Measurements from ENCODE around the gene NPR1. TPM values are rescaled to one million over a fixed set of nuclear protein-coding genes. Genes with fewer than 3 reads are reported as not detected.

Gene NPR1
- polyA plus RNA-seq, 2 of the 4 experiments (the other 2 are of a cell fraction) = 0.39 to 1.9 TPM

DNA sequence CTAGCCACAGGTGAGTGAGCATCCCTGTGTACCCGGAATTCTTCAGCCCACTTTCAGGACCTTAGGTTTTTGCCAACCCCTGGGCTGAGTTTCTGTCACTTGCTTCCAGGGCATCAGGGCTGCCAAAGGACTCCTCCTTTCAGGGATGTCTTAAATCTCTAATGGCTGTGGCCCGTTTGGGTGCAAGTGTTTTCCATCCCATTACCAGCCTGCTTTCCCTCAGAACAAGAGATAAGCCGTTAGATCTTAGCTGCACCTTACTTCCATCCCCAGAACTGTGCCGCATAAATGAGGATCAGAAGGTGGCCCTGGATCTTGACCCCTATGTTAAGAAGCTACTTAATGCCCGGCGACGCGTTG lies 19.3 kb upstream of the NPR1 start:
- H3K4me2 ChIP-seq = peak overlapping the region; percentile 89
- TF ChIP-seq, protein P1, sequence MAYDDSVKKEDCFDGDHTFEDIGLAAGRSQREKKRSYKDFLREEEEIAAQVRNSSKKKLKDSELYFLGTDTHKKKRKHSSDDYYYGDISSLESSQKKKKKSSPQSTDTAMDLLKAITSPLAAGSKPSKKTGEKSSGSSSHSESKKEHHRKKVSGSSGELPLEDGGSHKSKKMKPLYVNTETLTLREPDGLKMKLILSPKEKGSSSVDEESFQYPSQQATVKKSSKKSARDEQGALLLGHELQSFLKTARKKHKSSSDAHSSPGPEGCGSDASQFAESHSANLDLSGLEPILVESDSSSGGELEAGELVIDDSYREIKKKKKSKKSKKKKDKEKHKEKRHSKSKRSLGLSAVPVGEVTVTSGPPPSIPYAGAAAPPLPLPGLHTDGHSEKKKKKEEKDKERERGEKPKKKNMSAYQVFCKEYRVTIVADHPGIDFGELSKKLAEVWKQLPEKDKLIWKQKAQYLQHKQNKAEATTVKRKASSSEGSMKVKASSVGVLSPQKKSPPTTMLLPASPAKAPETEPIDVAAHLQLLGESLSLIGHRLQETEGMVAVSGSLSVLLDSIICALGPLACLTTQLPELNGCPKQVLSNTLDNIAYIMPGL (CRISPR knock-in tag; IDR thresholded peaks at IDR 0.05; ENCODE audit: borderline replicate concordance) = no peak
- TF ChIP-seq MYC (IDR thresholded peaks at IDR 0.05; ENCODE audit: borderline replicate concordance, low read length) (no peak), KDM5A (IDR thresholded peaks at IDR 0.05) (no peak), FOXS1 (CRISPR knock-in tag; IDR thresholded peaks at IDR 0.05) (no peak), KDM1A (IDR thresholded peaks at IDR 0.05; ENCODE audit: low read depth) (no peak), NFE2L2 (conservative IDR thresholded peaks at IDR 0.05; ENCODE audit: low read length) (no peak), HDAC2 (IDR thresholded peaks at IDR 0.05) (no peak), CBX8 (IDR thresholded peaks at IDR 0.05) (no peak)
- TF ChIP-seq, protein P2, sequence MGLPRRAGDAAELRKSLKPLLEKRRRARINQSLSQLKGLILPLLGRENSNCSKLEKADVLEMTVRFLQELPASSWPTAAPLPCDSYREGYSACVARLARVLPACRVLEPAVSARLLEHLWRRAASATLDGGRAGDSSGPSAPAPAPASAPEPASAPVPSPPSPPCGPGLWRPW (IDR thresholded peaks at IDR 0.05) = no peak
- peaks cover 12% of the 10 kb centered on the region; the same call in 2 of the 3 replicates for H3K4me1 ChIP-seq
- H3K9me3 ChIP-seq = no peaks in the 10 kb centered on the region
- ATAC-seq = peak; percentile 5 to 6; a peak in 4 of 6 replicates
- DNase-seq (ENCODE audit: low read depth in 1 of 2, low spot score in 1 of 2) = no peak
- WGBS (ENCODE audit: missing lambda C conversion rate) = 44% methylated on average over 8 of the region's 8 CpGs
- ChIA-PET CTCF (interaction anchor here (0.7 to 2.1 kb wide), 10 partner anchors 9 to 307 kb away, joined by 3 to 14 read pairs (median 4); partner anchors contain the start of gene S100A13), POLR2A (interaction anchor here (0.8 to 1.6 kb wide), 5 partner anchors 11 to 331 kb away, joined by 3 to 4 read pairs (median 4); partner anchors contain the start of genes CHTOP, CREB3L4 and S100A6)
- no peak for FAIRE-seq
- peak overlapping the region; percentile 86 to 94 for H3K27ac ChIP-seq
- peak overlapping the region; percentile 69 for H3K4me3 ChIP-seq

DNA sequence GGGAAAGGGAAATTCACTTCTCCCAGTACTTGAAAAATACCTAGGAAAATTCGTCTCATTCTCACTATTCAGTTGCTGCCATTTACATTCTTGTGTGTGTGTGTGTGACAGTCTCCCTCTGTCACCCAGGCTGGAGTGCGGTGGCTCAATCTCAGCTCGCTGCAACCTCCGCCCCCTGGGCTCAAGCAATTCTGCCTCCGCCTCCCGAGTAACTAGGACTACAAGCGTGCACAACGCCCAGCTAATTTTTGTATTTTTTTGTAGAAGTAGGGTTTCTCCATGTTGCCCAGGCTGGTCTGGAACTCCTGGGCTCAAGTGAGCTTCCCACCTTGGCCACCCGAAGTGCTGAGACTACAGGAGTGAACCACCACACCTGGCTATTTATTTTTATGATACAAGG lies 18.8 kb upstream of the NPR1 start:
- ChIA-PET CTCF (interaction anchor here (0.6 to 2.1 kb wide), 9 partner anchors 10 to 688 kb away, joined by 3 to 14 read pairs (median 5); partner anchors contain the start of gene S100A13), POLR2A (interaction anchor here (1.0 to 1.6 kb wide), 3 partner anchors 26 to 331 kb away, joined by 3 to 4 read pairs (median 4); partner anchors contain the start of genes CHTOP and S100A6)
- no peak for DNase-seq (ENCODE audit: low read depth in 1 of 2, low spot score in 1 of 2)
- Histone ChIP-seq H3K27ac (no peak overlapping the region), H3K4me1 (peaks cover 12% of the 10 kb centered on the region; the same call in 2 of the 3 replicates), H3K9me3 (no peaks in the 10 kb centered on the region), H3K4me3 (peak overlapping the region; percentile 69), H3K4me2 (peak overlapping the region; percentile 89)
- no peak for TF ChIP-seq MYC (IDR thresholded peaks at IDR 0.05; ENCODE audit: borderline replicate concordance, low read length)
- TF ChIP-seq, protein P3, sequence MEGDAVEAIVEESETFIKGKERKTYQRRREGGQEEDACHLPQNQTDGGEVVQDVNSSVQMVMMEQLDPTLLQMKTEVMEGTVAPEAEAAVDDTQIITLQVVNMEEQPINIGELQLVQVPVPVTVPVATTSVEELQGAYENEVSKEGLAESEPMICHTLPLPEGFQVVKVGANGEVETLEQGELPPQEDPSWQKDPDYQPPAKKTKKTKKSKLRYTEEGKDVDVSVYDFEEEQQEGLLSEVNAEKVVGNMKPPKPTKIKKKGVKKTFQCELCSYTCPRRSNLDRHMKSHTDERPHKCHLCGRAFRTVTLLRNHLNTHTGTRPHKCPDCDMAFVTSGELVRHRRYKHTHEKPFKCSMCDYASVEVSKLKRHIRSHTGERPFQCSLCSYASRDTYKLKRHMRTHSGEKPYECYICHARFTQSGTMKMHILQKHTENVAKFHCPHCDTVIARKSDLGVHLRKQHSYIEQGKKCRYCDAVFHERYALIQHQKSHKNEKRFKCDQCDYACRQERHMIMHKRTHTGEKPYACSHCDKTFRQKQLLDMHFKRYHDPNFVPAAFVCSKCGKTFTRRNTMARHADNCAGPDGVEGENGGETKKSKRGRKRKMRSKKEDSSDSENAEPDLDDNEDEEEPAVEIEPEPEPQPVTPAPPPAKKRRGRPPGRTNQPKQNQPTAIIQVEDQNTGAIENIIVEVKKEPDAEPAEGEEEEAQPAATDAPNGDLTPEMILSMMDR (IDR thresholded peaks at IDR 0.05) = no peak
- TF ChIP-seq, protein P4, sequence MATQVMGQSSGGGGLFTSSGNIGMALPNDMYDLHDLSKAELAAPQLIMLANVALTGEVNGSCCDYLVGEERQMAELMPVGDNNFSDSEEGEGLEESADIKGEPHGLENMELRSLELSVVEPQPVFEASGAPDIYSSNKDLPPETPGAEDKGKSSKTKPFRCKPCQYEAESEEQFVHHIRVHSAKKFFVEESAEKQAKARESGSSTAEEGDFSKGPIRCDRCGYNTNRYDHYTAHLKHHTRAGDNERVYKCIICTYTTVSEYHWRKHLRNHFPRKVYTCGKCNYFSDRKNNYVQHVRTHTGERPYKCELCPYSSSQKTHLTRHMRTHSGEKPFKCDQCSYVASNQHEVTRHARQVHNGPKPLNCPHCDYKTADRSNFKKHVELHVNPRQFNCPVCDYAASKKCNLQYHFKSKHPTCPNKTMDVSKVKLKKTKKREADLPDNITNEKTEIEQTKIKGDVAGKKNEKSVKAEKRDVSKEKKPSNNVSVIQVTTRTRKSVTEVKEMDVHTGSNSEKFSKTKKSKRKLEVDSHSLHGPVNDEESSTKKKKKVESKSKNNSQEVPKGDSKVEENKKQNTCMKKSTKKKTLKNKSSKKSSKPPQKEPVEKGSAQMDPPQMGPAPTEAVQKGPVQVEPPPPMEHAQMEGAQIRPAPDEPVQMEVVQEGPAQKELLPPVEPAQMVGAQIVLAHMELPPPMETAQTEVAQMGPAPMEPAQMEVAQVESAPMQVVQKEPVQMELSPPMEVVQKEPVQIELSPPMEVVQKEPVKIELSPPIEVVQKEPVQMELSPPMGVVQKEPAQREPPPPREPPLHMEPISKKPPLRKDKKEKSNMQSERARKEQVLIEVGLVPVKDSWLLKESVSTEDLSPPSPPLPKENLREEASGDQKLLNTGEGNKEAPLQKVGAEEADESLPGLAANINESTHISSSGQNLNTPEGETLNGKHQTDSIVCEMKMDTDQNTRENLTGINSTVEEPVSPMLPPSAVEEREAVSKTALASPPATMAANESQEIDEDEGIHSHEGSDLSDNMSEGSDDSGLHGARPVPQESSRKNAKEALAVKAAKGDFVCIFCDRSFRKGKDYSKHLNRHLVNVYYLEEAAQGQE (IDR thresholded peaks at IDR 0.05) = no peak
- TF ChIP-seq, protein P5, sequence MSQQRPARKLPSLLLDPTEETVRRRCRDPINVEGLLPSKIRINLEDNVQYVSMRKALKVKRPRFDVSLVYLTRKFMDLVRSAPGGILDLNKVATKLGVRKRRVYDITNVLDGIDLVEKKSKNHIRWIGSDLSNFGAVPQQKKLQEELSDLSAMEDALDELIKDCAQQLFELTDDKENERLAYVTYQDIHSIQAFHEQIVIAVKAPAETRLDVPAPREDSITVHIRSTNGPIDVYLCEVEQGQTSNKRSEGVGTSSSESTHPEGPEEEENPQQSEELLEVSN (IDR thresholded peaks at IDR 0.05; ENCODE audit: borderline replicate concordance, low read depth) = no peak
- TF ChIP-seq HDAC2 (IDR thresholded peaks at IDR 0.05) = no peak
- TF ChIP-seq, protein P6, sequence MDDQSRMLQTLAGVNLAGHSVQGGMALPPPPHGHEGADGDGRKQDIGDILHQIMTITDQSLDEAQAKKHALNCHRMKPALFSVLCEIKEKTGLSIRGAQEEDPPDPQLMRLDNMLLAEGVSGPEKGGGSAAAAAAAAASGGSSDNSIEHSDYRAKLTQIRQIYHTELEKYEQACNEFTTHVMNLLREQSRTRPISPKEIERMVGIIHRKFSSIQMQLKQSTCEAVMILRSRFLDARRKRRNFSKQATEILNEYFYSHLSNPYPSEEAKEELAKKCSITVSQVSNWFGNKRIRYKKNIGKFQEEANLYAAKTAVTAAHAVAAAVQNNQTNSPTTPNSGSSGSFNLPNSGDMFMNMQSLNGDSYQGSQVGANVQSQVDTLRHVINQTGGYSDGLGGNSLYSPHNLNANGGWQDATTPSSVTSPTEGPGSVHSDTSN (IDR thresholded peaks at IDR 0.05) = no peak
- no peak for FAIRE-seq
- 91% methylated on average over 9 of the region's 9 CpGs for WGBS (ENCODE audit: missing lambda C conversion rate)
- no peak for ATAC-seq
